IMR-90 (cell line): Measurements from ENCODE around the gene TACC2. TPM values are rescaled to one million over a fixed set of nuclear protein-coding genes. Genes with fewer than 3 reads are reported as not detected.

Source experiments
- ATAC-seq: fragments of 200-7000 bp; cut with Tn5 transposase; 2 replicates; pipeline ENCODE4 v1.9.1; 2020; ENCODE audit warnings: low read depth, mild to moderate bottlenecking, moderate library complexity
- BruUV-seq: library from RNA; stranded (reverse); fragments of 400-500 nt; replicated peaks from 2 replicates; lab custom pipeline; 2021; lab: Mats Ljungman, UMichigan
- CTCF ChIA-PET: fragments of 300-600 bp; formaldehyde crosslinking; extraction: SDS; loops from one replicate; lab custom pipeline; 2021; ENCODE audit warnings: antibody characterized with exemption; lab: Yijun Ruan, JAX
- POLR2A ChIA-PET: fragments of 300-600 bp; sonication (Branson Sonifier 250); formaldehyde crosslinking; loops from one replicate; lab custom pipeline; 2022; ENCODE audit warnings: antibody characterized with exemption; ENCODE audit not compliant: unreplicated experiment; lab: Charles Lee
- DNase-seq: peaks from one replicate; pipeline ENCODE4 v3.0.0; 2013
- H2AFZ ChIP-seq: replicated peaks from 2 replicates; pipeline ENCODE3; 2013; ENCODE audit warnings: low read length, mild to moderate bottlenecking; ENCODE audit not compliant: poor library complexity
- H2AK5ac ChIP-seq: 2 replicates; pipeline ENCODE4 v1.6.1; 2013; ENCODE audit warnings: low read depth, low read length, inconsistent platforms
- H2AK9ac ChIP-seq: replicated peaks from 2 replicates; pipeline ENCODE3; 2013; ENCODE audit warnings: mild to moderate bottlenecking, low read depth, low read length, moderate library complexity; ENCODE audit not compliant: poor library complexity
- H2BK120ac ChIP-seq: 2 replicates; pipeline ENCODE4 v1.6.1; 2013; ENCODE audit warnings: low read depth, low read length, inconsistent platforms
- H2BK15ac ChIP-seq: 3 replicates; pipeline ENCODE4 v1.6.1; 2013; ENCODE audit warnings: low read depth, low read length, inconsistent platforms
- H2BK20ac ChIP-seq: 2 replicates; pipeline ENCODE4 v1.6.1; 2013; ENCODE audit warnings: low read depth, mild to moderate bottlenecking, inconsistent platforms, low read length, moderate library complexity
- H2BK5ac ChIP-seq: 2 replicates; pipeline ENCODE4 v1.6.1; 2013; ENCODE audit warnings: mild to moderate bottlenecking, low read depth, low read length, inconsistent platforms; ENCODE audit not compliant: poor library complexity, severe bottlenecking
- H3K14ac ChIP-seq: replicated peaks from 2 replicates; pipeline ENCODE4 v1.6.1; 2013; ENCODE audit warnings: low read depth, low read length, inconsistent platforms
- H3K18ac ChIP-seq: 2 replicates; pipeline ENCODE4 v1.6.1; 2013; ENCODE audit warnings: low read depth, low read length, control low read depth
- H3K23ac ChIP-seq: 2 replicates; pipeline ENCODE4 v1.6.1; 2013; ENCODE audit warnings: low read depth, low read length, inconsistent platforms
- H3K27ac ChIP-seq: 2 replicates; pipeline ENCODE4 v1.5.1; 2013; ENCODE audit warnings: mild to moderate bottlenecking, control low read depth, low read length; ENCODE audit not compliant: insufficient read depth
- H3K27me3 ChIP-seq: 2 replicates; pipeline ENCODE4 v1.6.1; 2013; ENCODE audit warnings: low read length; ENCODE audit not compliant: control insufficient read depth, insufficient read depth
- H3K36me3 ChIP-seq: 2 replicates; pipeline ENCODE4 v1.6.1; 2013; ENCODE audit warnings: low read length, mixed read lengths; ENCODE audit not compliant: control insufficient read depth, insufficient read depth
- H3K4ac ChIP-seq: 2 replicates; pipeline ENCODE4 v1.6.1; 2013; ENCODE audit warnings: low read depth, low read length, inconsistent platforms
- H3K4me1 ChIP-seq: 2 replicates; pipeline ENCODE4 v1.6.1; 2013; ENCODE audit warnings: low read length, mixed read lengths; ENCODE audit not compliant: control insufficient read depth, insufficient read depth
- H3K4me2 ChIP-seq: 2 replicates; pipeline ENCODE4 v1.6.1; 2013; ENCODE audit warnings: low read depth, mild to moderate bottlenecking, control low read depth, low read length, moderate library complexity
- H3K4me3 ChIP-seq: 2 replicates; pipeline ENCODE4 v1.5.1; 2013; ENCODE audit warnings: low read depth, mild to moderate bottlenecking, control low read depth, low read length, moderate library complexity; ENCODE audit not compliant: insufficient read depth
- H3K56ac ChIP-seq: 2 replicates; pipeline ENCODE4 v1.6.1; 2013; ENCODE audit warnings: low read length, inconsistent platforms; ENCODE audit not compliant: insufficient read depth; ENCODE audit errors: extremely low read depth
- H3K79me1 ChIP-seq, 2 experiments: 2 replicates each; pipeline ENCODE4 v1.6.1; 2013; ENCODE audit warnings: low read length in 2 of 2, inconsistent platforms in 1 of 2, low read depth in 1 of 2
- H3K9ac ChIP-seq: 2 replicates; pipeline ENCODE4 v1.6.1; 2013; ENCODE audit warnings: low read depth, low read length, control low read depth
- H3K9me1 ChIP-seq: 2 replicates; pipeline ENCODE4 v1.6.1; 2013; ENCODE audit warnings: low read length, inconsistent platforms; ENCODE audit not compliant: insufficient read depth
- H3K9me3 ChIP-seq: 2 replicates; pipeline ENCODE4 v1.6.1; 2013; ENCODE audit warnings: low read length; ENCODE audit not compliant: control insufficient read depth, insufficient read depth
- H4K20me1 ChIP-seq: 2 replicates; pipeline ENCODE4 v1.6.1; 2013; ENCODE audit warnings: low read length, inconsistent platforms; ENCODE audit not compliant: insufficient read depth
- H4K5ac ChIP-seq: 2 replicates; pipeline ENCODE4 v1.6.1; 2013; ENCODE audit warnings: mild to moderate bottlenecking, low read depth, low read length, control low read depth
- H4K8ac ChIP-seq, 2 experiments: 2 replicates each; pipeline ENCODE4 v1.6.1; 2013; ENCODE audit warnings: low read depth in 2 of 2, low read length in 2 of 2, control low read depth in 1 of 2, inconsistent platforms in 1 of 2
- H4K91ac ChIP-seq: 2 replicates; pipeline ENCODE4 v1.6.1; 2013; ENCODE audit warnings: low read depth, low read length, inconsistent platforms; ENCODE audit not compliant: insufficient read depth
- BHLHE40 ChIP-seq: fragments of 150-350 bp; IDR thresholded peaks from 2 replicates; pipeline ENCODE4 v1.6.1; 2016; ENCODE audit warnings: mild to moderate bottlenecking, low read depth, low read length
- CEBPB ChIP-seq: IDR thresholded peaks from 2 replicates; pipeline ENCODE4 v1.6.1; 2012; ENCODE audit warnings: low read depth, low read length, improper control_type of control experiment
- CHD1 ChIP-seq: IDR thresholded peaks from 2 replicates; pipeline ENCODE4 v1.6.1; 2012; ENCODE audit warnings: low read depth, low read length, improper control_type of control experiment
- CTCF ChIP-seq: conservative IDR thresholded peaks from 2 replicates; pipeline ENCODE4 v1.5.1; 2012; ENCODE audit warnings: mild to moderate bottlenecking, low read depth, low read length, improper control_type of control experiment
- FOS ChIP-seq: fragments of 150-350 bp; IDR thresholded peaks from 2 replicates; pipeline ENCODE4 v1.6.1; 2016; ENCODE audit warnings: low read depth, low read length
- MAFK ChIP-seq: IDR thresholded peaks from 2 replicates; pipeline ENCODE4 v1.6.1; 2012; ENCODE audit warnings: low read depth, low read length, improper control_type of control experiment
- MAZ ChIP-seq: IDR thresholded peaks from 2 replicates; pipeline ENCODE4 v1.6.1; 2012; ENCODE audit warnings: low read depth, mild to moderate bottlenecking, low read length, improper control_type of control experiment, moderate library complexity, borderline replicate concordance
- MXI1 ChIP-seq: IDR thresholded peaks from 2 replicates; pipeline ENCODE4 v1.6.1; 2012; ENCODE audit warnings: low read depth, mild to moderate bottlenecking, low read length, moderate library complexity, borderline replicate concordance
- POLR2A ChIP-seq: IDR thresholded peaks from 2 replicates; pipeline ENCODE4 v1.6.1; 2012; ENCODE audit warnings: mild to moderate bottlenecking, low read depth, low read length
- RAD21 ChIP-seq: IDR thresholded peaks from 2 replicates; pipeline ENCODE4 v1.6.1; 2012; ENCODE audit warnings: low read length, improper control_type of control experiment
- RCOR1 ChIP-seq: IDR thresholded peaks from 2 replicates; pipeline ENCODE4 v1.6.1; 2012; ENCODE audit warnings: mild to moderate bottlenecking, low read length, improper control_type of control experiment; ENCODE audit not compliant: insufficient replicate concordance
- RFX5 ChIP-seq: IDR thresholded peaks from 2 replicates; pipeline ENCODE4 v1.8.0; 2012; ENCODE audit warnings: low read depth, mild to moderate bottlenecking, low read length, moderate library complexity
- SMC3 ChIP-seq: fragments of 150-350 bp; IDR thresholded peaks from 2 replicates; pipeline ENCODE4 v1.6.1; 2016; ENCODE audit warnings: low read depth, mild to moderate bottlenecking, antibody characterized with exemption, low read length, moderate library complexity
- USF2 ChIP-seq: fragments of 150-350 bp; IDR thresholded peaks from 2 replicates; pipeline ENCODE4 v1.6.1; 2017; ENCODE audit warnings: mild to moderate bottlenecking, antibody characterized with exemption, low read length, low read depth
- WGBS, 2 experiments: methylation state at CpG; one replicate each; pipeline versions ENCODE4 v1.1.5 to v1.1.7; 2013; ENCODE audit warnings: missing lambda C conversion rate in 2 of 2; ENCODE audit not compliant: insufficient read length in 1 of 2; ENCODE audit errors: extremely low coverage in 2 of 2; 5-methylcytosine and 5-hydroxymethylcytosine counted together
- dilution Hi-C: fragments of 300-500 bp; cut with HindIII; formaldehyde crosslinking; loops from one replicate; pipeline ENCODE4 v1.14.3; 2018; ENCODE audit warnings: low sequenced_read_pairs; ENCODE audit not compliant: unreplicated experiment
- in situ Hi-C: fragments of 300-500 bp; cut with MboI; formaldehyde crosslinking; loops from 3 replicates; pipeline ENCODE4 v1.14.3; 2019; ENCODE audit warnings: low sequenced_read_pairs, inconsistent platforms, mixed read lengths
- intact Hi-C: fragments of 100-400 bp; cut with micrococcal nuclease; formaldehyde crosslinking; loops from 2 replicates; pipeline ENCODE4 v1.10.0; 2022
- polyA plus RNA-seq, 3 experiments: library from polyadenylated mRNA; depleted of rRNA; stranded (reverse); fragments of >200 nt; gene quantifications; 2 replicates each; pipeline ENCODE4 v1.2.3, GENCODE V29; 2012; ENCODE audit warnings: low replicate concordance in 1 of 3
- total RNA-seq: library from RNA; depleted of rRNA; stranded (reverse); fragments of >200 nt; gene quantifications from 2 replicates; pipeline ENCODE4 v1.2.3, GENCODE V29; 2012
- TF ChIP-seq, protein P1 (sequence below): fragments of 150-350 bp; IDR thresholded peaks from 2 replicates; pipeline ENCODE4 v1.6.1; 2016; ENCODE audit warnings: low read depth, mild to moderate bottlenecking, low read length, moderate library complexity, borderline replicate concordance

The TACC2 gene
- total and polyA plus RNA-seq, 2 of the 4 experiments (the other 2 are of a cell fraction) = 2.9 to 15.4 TPM

DNA sequence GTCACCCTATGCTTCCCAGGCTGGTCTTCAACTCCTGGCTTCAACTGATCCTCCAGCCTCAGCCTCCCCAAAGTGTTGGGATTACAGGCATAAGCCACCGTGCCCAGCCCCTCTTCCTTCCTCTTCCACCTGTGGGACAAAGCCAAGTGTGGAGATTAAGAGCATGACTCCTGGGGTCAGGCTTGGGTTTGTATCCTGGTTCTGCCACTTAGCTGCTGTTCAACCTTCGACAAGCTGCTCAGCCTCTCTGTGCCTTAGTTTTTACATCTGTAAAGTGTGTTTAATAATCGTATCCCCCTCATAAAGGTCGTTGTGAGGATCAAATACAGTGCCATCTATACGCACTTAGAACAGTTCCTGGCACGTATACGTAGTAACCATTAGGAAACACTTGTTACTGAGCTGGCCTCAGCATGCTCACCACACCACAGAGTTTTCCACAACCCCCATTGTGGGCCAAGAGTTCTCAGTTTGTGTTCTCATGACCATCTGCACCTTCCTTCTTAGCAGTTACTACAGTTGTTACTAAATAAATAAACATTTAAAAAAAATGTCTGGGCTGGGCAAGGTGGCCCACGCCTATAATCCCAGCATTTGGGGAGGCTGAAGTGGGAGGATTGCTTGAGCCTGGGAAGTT, 141.6 kb downstream of the TACC2 start:
- Histone ChIP-seq H3K4ac (no peak overlapping the region), H3K9me3 (no peaks in the 10 kb centered on the region), H2BK120ac (no peak overlapping the region), H3K9ac (no peak overlapping the region), H4K20me1 (peaks cover 17% of the 10 kb centered on the region; the same call in 1 of the 2 replicates), H3K4me3 (no peak overlapping the region), H2BK20ac (no peak overlapping the region), H2AFZ (no peak overlapping the region), H3K4me2 (no peak overlapping the region), H3K36me3 (peaks cover 4% of the 10 kb centered on the region; the same call in 1 of the 2 replicates), H3K14ac (no peak overlapping the region), H3K79me1 (peaks cover 19 to 64% of the 10 kb centered on the region in 2 experiments), H2AK9ac (no peak overlapping the region), H2BK5ac (no peak overlapping the region), H3K56ac (no peak overlapping the region), H3K27ac (no peak overlapping the region), H2BK15ac (no peak overlapping the region), H3K4me1 (peaks cover 14% of the 10 kb centered on the region), H2AK5ac (no peak overlapping the region), H3K27me3 (no peaks in the 10 kb centered on the region), H4K5ac (no peak overlapping the region), H3K9me1 (peaks cover 16% of the 10 kb centered on the region), H4K8ac (no peak overlapping the region), H3K23ac (no peak overlapping the region; the same call in 1 of the 2 replicates), H3K18ac (no peak overlapping the region), H4K91ac (no peak overlapping the region)
- dilution Hi-C loops = no loop called here
- ChIA-PET CTCF (interaction anchor here (0.6 to 1.3 kb wide), 2 partner anchors 18 to 291 kb away, joined by 3 read pairs; no protein-coding TSS in a partner anchor), POLR2A (no interaction called here)
- in situ Hi-C loops = loop anchor here (25.0 kb wide), 1 partner anchor 1032 kb away; the partner anchor contains the start of gene BUB3
- ATAC-seq (no peak), DNase-seq (peak; percentile 41)
- WGBS, 2 experiments = 80% methylated on average over 1 of the region's 8 CpGs; no CpG with 5 or more reads in 1 of the 2 experiments
- BruUV-seq = no TSS peak
- intact Hi-C loops = no loop called here
- no peak for TF ChIP-seq CTCF
- no peak for TF ChIP-seq FOS
- TF ChIP-seq RFX5 = no peak
- no peak for TF ChIP-seq CHD1
- no peak for TF ChIP-seq RCOR1
- TF ChIP-seq, protein P1, sequence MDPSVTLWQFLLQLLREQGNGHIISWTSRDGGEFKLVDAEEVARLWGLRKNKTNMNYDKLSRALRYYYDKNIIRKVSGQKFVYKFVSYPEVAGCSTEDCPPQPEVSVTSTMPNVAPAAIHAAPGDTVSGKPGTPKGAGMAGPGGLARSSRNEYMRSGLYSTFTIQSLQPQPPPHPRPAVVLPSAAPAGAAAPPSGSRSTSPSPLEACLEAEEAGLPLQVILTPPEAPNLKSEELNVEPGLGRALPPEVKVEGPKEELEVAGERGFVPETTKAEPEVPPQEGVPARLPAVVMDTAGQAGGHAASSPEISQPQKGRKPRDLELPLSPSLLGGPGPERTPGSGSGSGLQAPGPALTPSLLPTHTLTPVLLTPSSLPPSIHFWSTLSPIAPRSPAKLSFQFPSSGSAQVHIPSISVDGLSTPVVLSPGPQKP = no peak
- TF ChIP-seq MXI1 = no peak
- TF ChIP-seq RAD21 = no peak
- no peak for TF ChIP-seq CEBPB
- TF ChIP-seq SMC3 = no peak
- TF ChIP-seq MAZ = no peak
- no peak for TF ChIP-seq USF2
- TF ChIP-seq MAFK = no peak
- no peak for TF ChIP-seq POLR2A
- no peak for TF ChIP-seq BHLHE40
